ENCODE results near the gene ENTPD7.

ENTPD7 gene

DNA sequence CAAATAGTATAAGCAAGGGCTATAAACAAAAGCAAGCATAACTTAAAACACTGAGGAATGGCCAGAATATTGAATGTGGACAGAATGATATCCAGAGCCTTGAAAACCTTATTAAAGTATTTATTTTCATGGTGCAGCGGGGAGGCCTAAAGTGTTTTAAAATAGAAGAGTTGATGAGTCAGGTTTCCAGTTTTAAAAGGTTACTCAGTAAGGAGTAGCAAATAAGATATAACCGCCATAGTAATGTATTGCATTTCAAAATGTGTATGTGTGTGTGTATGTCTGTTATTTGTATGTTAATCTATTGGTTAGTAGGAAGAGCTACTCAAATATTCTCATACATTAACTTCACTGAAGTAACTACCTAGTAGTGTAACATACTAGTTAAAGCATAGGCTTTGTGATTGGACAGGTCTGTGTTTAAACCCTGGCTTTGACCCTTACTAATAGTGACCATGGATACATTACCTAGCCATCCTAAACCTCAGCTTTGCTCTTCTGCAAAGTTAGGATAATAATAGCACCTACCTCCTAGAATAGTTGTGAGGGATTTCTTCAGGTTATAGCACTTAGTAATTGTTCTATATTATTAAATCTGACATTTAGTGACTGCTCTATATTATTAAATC is 89.6 kb downstream of the ENTPD7 start:
- DNase-seq = no peak
- TF ChIP-seq, protein P1, sequence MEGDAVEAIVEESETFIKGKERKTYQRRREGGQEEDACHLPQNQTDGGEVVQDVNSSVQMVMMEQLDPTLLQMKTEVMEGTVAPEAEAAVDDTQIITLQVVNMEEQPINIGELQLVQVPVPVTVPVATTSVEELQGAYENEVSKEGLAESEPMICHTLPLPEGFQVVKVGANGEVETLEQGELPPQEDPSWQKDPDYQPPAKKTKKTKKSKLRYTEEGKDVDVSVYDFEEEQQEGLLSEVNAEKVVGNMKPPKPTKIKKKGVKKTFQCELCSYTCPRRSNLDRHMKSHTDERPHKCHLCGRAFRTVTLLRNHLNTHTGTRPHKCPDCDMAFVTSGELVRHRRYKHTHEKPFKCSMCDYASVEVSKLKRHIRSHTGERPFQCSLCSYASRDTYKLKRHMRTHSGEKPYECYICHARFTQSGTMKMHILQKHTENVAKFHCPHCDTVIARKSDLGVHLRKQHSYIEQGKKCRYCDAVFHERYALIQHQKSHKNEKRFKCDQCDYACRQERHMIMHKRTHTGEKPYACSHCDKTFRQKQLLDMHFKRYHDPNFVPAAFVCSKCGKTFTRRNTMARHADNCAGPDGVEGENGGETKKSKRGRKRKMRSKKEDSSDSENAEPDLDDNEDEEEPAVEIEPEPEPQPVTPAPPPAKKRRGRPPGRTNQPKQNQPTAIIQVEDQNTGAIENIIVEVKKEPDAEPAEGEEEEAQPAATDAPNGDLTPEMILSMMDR (IDR thresholded peaks at IDR 0.05; ENCODE audit: low read depth, low read length) = no peak
- H3K36me3 ChIP-seq = peaks cover 68% of the 10 kb centered on the region

DNA sequence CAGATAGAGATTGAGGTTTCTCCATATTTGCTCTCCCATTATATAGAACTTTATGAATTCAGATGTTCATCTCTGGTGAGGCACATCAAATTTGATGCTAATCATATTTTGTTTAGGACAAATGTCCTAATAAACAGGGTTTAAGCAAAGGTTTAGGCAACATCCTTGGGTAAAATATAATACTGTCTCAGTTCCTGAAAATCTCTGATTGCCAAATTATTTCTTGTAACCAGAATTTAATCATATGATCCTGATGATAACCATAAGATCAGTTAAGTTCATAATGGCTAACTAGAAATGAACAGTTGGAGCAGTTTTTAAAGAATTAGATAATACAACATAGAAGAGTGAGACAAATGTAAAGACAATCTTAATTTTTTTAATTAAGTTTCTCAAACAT is 91.3 kb downstream of the ENTPD7 start:
- TF ChIP-seq, protein P1 (IDR thresholded peaks at IDR 0.05; ENCODE audit: low read depth, low read length) = no peak
- peaks cover 64% of the 10 kb centered on the region for H3K36me3 ChIP-seq
- no peak overlapping the region for H3K4me3 ChIP-seq (ENCODE audit: low read depth, low read length)
- no peak overlapping the region for H3K27ac ChIP-seq
- no peaks in the 10 kb centered on the region for H3K27me3 ChIP-seq (ENCODE audit: insufficient read depth, low read depth, severe bottlenecking)
- DNase-seq = no peak
- H3K9me3 ChIP-seq (ENCODE audit: severe bottlenecking) = no peaks in the 10 kb centered on the region

More for the DNA sequence above, 89.6 kb downstream of the ENTPD7 start:
- no peak overlapping the region for H3K27ac ChIP-seq
- H3K4me3 ChIP-seq (ENCODE audit: low read depth, low read length) = no peak overlapping the region
- no peaks in the 10 kb centered on the region for H3K9me3 ChIP-seq (ENCODE audit: severe bottlenecking)
- H3K27me3 ChIP-seq (ENCODE audit: insufficient read depth, low read depth, severe bottlenecking) = no peaks in the 10 kb centered on the region

GRCh38 chr10:99754670-99755069 is 95.4 kb downstream of the ENTPD7 start:
- no peak overlapping the region for H3K27ac ChIP-seq
- DNase-seq = no peak
- H3K4me3 ChIP-seq (ENCODE audit: low read depth, low read length) = no peak overlapping the region
- H3K9me3 ChIP-seq (ENCODE audit: severe bottlenecking) = no peaks in the 10 kb centered on the region
- H3K27me3 ChIP-seq (ENCODE audit: insufficient read depth, low read depth, severe bottlenecking) = no peaks in the 10 kb centered on the region
- TF ChIP-seq, protein P1 (IDR thresholded peaks at IDR 0.05; ENCODE audit: low read depth, low read length) = no peak
- peaks cover 60% of the 10 kb centered on the region for H3K36me3 ChIP-seq
